Measurements from ENCODE around the gene PSME2. TPM values are rescaled to one million over a fixed set of nuclear protein-coding genes. Genes with fewer than 3 reads are reported as not detected.

Gene PSME2
- total and polyA plus RNA-seq, 9 of the 15 experiments (the other 6 are each of a cell fraction or from before 2014, with no cell fraction given): 111 to 579 (median 159) TPM

GRCh38 chr14:24195186-24196070 lies 49.0 kb upstream of the PSME2 start, which contains the start of gene TM9SF1 (continued):
- no peak for TF ChIP-seq CBFA2T2 (conservative IDR thresholded peaks at IDR 0.05)
- no peak for TF ChIP-seq STAT6 (CRISPR knock-in tag; IDR thresholded peaks at IDR 0.05)
- TF ChIP-seq SMAD4 (CRISPR knock-in tag; conservative IDR thresholded peaks at IDR 0.05): peak; percentile 51
- no peak for TF ChIP-seq MCM2 (IDR thresholded peaks at IDR 0.05; ENCODE audit: low read depth)
- TF ChIP-seq BMI1 (IDR thresholded peaks at IDR 0.05; ENCODE audit: low read length): peak; percentile 54; the same call in 1 of the 2 replicates
- TF ChIP-seq ZNF778 (CRISPR knock-in tag; IDR thresholded peaks at IDR 0.05): no peak
- peak; percentile 87 for TF ChIP-seq ZBTB12 (CRISPR knock-in tag; IDR thresholded peaks at IDR 0.05)
- TF ChIP-seq HDAC1 (IDR thresholded peaks at IDR 0.05): peak in 1 of 2 experiments; percentile 58; a peak in 2 of 4 replicates
- TF ChIP-seq SIRT6 (IDR thresholded peaks at IDR 0.05; ENCODE audit: low read depth, low read length): no peak
- no peak for TF ChIP-seq NFXL1 (CRISPR knock-in tag; IDR thresholded peaks at IDR 0.05)
- no peak for TF ChIP-seq ZNF77 (CRISPR knock-in tag; IDR thresholded peaks at IDR 0.05)
- TF ChIP-seq ZNF79 (CRISPR knock-in tag; IDR thresholded peaks at IDR 0.05; ENCODE audit: low read depth): no peak
- TF ChIP-seq ETS2 (tag; IDR thresholded peaks at IDR 0.05; ENCODE audit: borderline replicate concordance, poor library complexity, severe bottlenecking): no peak
- no peak for TF ChIP-seq ZNF277 (CRISPR knock-in tag; IDR thresholded peaks at IDR 0.05; ENCODE audit: borderline replicate concordance)
- TF ChIP-seq NCOA1 (IDR thresholded peaks at IDR 0.05; ENCODE audit: low read depth): 0 out of 2 replicates have a peak, but pooled peaks have one; percentile 40
- TF ChIP-seq, protein P1, sequence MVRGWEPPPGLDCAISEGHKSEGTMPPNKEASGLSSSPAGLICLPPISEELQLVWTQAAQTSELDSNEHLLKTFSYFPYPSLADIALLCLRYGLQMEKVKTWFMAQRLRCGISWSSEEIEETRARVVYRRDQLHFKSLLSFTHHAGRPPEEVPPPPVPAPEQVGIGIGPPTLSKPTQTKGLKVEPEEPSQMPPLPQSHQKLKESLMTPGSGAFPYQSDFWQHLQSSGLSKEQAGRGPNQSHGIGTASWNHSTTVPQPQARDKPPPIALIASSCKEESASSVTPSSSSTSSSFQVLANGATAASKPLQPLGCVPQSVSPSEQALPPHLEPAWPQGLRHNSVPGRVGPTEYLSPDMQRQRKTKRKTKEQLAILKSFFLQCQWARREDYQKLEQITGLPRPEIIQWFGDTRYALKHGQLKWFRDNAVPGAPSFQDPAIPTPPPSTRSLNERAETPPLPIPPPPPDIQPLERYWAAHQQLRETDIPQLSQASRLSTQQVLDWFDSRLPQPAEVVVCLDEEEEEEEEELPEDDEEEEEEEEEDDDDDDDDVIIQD (CRISPR knock-in tag; IDR thresholded peaks at IDR 0.05): no peak
- TF ChIP-seq ZFPM2 (CRISPR knock-in tag; IDR thresholded peaks at IDR 0.05): no peak
- no peak for TF ChIP-seq ZNF324 (CRISPR knock-in tag; IDR thresholded peaks at IDR 0.05)
- no peak for TF ChIP-seq NFATC3 (IDR thresholded peaks at IDR 0.05)
- TF ChIP-seq EWSR1 (IDR thresholded peaks at IDR 0.05; ENCODE audit: borderline replicate concordance, low read depth, partially characterized antibody): no peak
- TF ChIP-seq KLF16 (IDR thresholded peaks at IDR 0.05): no peak

All from K562 (cell line).